ENCODE results near the gene CTSZ.
A peak's percentile ranks its signal among the peaks of the same experiment; 100 is the strongest.

Gene CTSZ

DNA sequence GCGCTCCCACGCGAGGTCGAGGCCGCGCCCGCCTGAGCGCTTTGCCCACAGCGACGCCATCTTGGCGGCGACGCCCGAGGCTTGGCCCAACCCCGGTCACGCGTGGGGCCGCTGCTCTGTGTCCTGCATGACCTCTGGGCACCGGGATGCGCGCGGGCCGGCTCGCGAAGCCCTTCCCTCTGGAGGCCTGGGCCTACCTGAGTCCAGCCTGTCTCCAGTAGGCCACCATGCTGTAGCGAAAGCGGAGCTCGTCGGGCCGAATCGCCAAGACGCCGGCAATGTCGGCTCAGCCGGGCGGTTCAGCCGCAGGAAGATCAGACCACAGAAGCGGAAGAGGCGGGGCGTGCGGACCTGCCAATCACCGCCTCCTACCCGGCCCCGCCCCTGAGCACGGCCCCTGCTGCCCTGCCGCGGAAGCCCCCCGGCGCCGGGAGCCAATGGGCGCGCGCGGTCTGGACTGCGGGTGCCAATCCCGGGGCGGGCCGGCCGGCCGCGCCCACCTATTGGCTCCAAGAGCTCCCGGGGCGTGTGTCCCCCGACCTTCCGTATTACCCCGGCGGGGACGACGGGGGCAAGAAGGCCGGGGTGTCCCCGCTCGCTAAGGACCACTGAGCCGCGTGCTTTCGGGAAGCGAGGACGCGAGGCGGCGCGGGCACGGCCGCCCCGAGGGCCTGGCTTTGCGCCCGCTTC is 25.1 kb upstream of the CTSZ start, which contains the start of gene ATP5F1E:
Gene ATP5F1E (minus strand): TSS at position 313 of the 690 bp plus-strand sequence. CDS start 84 bp downstream, at position 229.
- Histone ChIP-seq H3K4me2 (ENCODE audit: insufficient read depth, low read length) (peak within 1 kb of the TSS; percentile 97), H3K27me3 (ENCODE audit: insufficient read depth, low read length, poor library complexity) (no peaks in the 10 kb centered on the region), H3K27ac (ENCODE audit: low read length) (peak within 1 kb of the TSS; percentile 95), H3K4me3 (ENCODE audit: low read depth in 1 of 2, low read length in 2 of 2) (peak within 1 kb of the TSS; percentile 50 to 77), H3K4me1 (ENCODE audit: insufficient read depth, low read length) (peaks cover 58% of the 10 kb centered on the region), H3K9me3 (ENCODE audit: insufficient read depth, low read length, severe bottlenecking) (no peaks in the 10 kb centered on the region), H3K9ac (ENCODE audit: low read depth, low read length) (peak within 1 kb of the TSS; percentile 91), H4K20me1 (ENCODE audit: insufficient read depth, low read length) (peaks cover 26% of the 10 kb centered on the region; the same call in 1 of the 2 replicates), H3K36me3 (ENCODE audit: insufficient read depth, low read length) (peaks cover 77% of the 10 kb centered on the region), H2AFZ (ENCODE audit: low read depth, low read length) (peak within 1 kb of the TSS; percentile 86), H3K79me2 (ENCODE audit: insufficient read depth, low read length) (peaks cover 74% of the 10 kb centered on the region)
- TF ChIP-seq, protein P1, sequence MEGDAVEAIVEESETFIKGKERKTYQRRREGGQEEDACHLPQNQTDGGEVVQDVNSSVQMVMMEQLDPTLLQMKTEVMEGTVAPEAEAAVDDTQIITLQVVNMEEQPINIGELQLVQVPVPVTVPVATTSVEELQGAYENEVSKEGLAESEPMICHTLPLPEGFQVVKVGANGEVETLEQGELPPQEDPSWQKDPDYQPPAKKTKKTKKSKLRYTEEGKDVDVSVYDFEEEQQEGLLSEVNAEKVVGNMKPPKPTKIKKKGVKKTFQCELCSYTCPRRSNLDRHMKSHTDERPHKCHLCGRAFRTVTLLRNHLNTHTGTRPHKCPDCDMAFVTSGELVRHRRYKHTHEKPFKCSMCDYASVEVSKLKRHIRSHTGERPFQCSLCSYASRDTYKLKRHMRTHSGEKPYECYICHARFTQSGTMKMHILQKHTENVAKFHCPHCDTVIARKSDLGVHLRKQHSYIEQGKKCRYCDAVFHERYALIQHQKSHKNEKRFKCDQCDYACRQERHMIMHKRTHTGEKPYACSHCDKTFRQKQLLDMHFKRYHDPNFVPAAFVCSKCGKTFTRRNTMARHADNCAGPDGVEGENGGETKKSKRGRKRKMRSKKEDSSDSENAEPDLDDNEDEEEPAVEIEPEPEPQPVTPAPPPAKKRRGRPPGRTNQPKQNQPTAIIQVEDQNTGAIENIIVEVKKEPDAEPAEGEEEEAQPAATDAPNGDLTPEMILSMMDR (IDR thresholded peaks at IDR 0.05; ENCODE audit: borderline replicate concordance, extremely low read depth, low read length, poor library complexity, severe bottlenecking), result no peak
- TF ChIP-seq EZH2 (IDR thresholded peaks at IDR 0.05; ENCODE audit: borderline replicate concordance, low read depth, low read length, severe bottlenecking), result no peak
- peak; percentile 97 for ATAC-seq (ENCODE audit: insufficient read depth, low read depth)
- peak; percentile 98 for DNase-seq

DNA sequence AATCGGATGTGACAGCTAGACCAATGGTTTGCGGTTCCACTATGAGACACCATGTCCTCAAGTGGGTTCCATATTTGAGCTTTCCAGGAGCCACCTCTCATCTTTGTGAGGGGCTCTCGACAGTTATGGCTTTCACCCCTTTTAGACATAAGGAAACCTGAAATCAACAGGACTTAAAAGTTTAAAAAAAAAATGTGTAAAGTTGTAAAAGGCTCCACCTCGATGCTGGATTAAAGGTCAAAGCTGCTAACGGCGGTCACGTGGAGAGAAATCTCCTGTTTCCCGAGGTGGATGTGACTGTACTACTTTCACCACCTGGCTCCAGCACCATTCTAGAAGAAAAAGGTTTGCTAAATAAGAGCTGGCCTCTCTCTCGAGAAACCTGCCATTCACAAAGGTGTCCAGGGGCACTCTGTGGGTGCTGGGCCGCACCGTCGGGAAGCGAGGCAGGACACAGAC is 24.5 kb upstream of the CTSZ start:
- Histone ChIP-seq H3K79me2 (ENCODE audit: insufficient read depth, low read length) (peaks cover 74% of the 10 kb centered on the region), H3K27me3 (ENCODE audit: insufficient read depth, low read length, poor library complexity) (no peaks in the 10 kb centered on the region), H4K20me1 (ENCODE audit: insufficient read depth, low read length) (peaks cover 29% of the 10 kb centered on the region; the same call in 1 of the 2 replicates), H2AFZ (ENCODE audit: low read depth, low read length) (peak overlapping the region; percentile 86), H3K36me3 (ENCODE audit: insufficient read depth, low read length) (peaks cover 77% of the 10 kb centered on the region), H3K9ac (ENCODE audit: low read depth, low read length) (peak overlapping the region; percentile 91), H3K4me2 (ENCODE audit: insufficient read depth, low read length) (peak overlapping the region; percentile 88), H3K27ac (ENCODE audit: low read length) (peak overlapping the region; percentile 95), H3K4me1 (ENCODE audit: insufficient read depth, low read length) (peaks cover 63% of the 10 kb centered on the region), H3K9me3 (ENCODE audit: insufficient read depth, low read length, severe bottlenecking) (no peaks in the 10 kb centered on the region), H3K4me3 (ENCODE audit: low read depth in 1 of 2, low read length in 2 of 2) (peak overlapping the region; percentile 50 to 77)
- TF ChIP-seq, protein P1 (IDR thresholded peaks at IDR 0.05; ENCODE audit: borderline replicate concordance, extremely low read depth, low read length, poor library complexity, severe bottlenecking), result no peak
- no peak for TF ChIP-seq EZH2 (IDR thresholded peaks at IDR 0.05; ENCODE audit: borderline replicate concordance, low read depth, low read length, severe bottlenecking)
- ATAC-seq (ENCODE audit: insufficient read depth, low read depth) (no peak), DNase-seq (peak; percentile 15)

DNA sequence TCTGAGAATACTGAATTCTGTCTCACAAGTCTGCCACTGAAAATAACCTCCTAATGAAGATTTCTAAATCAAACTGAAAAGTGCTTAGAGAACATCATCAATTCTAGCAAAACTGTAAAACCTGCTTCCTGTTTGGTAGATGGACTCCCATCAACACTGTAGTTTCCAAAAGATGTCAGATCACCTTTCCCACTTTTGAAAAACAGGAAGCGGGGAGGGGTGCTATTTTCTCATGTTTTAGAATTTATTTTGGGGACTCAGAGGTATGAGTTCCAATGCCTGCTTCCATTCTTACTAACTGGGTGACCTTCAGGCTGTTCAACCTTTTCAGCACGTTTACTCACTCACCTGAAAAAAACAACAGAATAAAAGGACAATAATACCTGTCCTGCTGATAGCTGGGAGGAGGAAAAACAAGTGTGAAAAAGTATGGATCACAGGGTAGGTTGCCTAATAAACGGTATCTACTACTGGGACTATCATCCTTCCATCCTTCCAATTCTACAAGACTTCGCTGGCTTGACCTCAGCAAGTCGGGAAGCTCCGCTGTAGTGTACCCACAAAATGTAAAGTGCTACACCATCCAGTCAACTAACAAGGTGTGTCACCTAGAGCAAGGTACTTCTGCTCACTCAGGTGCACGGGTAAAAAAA is 24.0 kb upstream of the CTSZ start:
- peak overlapping the region; percentile 91 for H3K9ac ChIP-seq (ENCODE audit: low read depth, low read length)
- 0 out of 2 replicates have a peak overlapping the region, but pooled peaks have one; percentile 86 for H2AFZ ChIP-seq (ENCODE audit: low read depth, low read length)
- TF ChIP-seq EZH2 (IDR thresholded peaks at IDR 0.05; ENCODE audit: borderline replicate concordance, low read depth, low read length, severe bottlenecking), result no peak
- TF ChIP-seq, protein P1 (IDR thresholded peaks at IDR 0.05; ENCODE audit: borderline replicate concordance, extremely low read depth, low read length, poor library complexity, severe bottlenecking), result no peak
- H3K4me1 ChIP-seq (ENCODE audit: insufficient read depth, low read length), result peaks cover 63% of the 10 kb centered on the region
- H4K20me1 ChIP-seq (ENCODE audit: insufficient read depth, low read length), result peaks cover 30% of the 10 kb centered on the region; the same call in 1 of the 2 replicates
- ATAC-seq (ENCODE audit: insufficient read depth, low read depth) (no peak), DNase-seq (no peak)
- H3K4me2 ChIP-seq (ENCODE audit: insufficient read depth, low read length), result peak overlapping the region; percentile 88
- H3K79me2 ChIP-seq (ENCODE audit: insufficient read depth, low read length), result peaks cover 75% of the 10 kb centered on the region
- no peaks in the 10 kb centered on the region for H3K9me3 ChIP-seq (ENCODE audit: insufficient read depth, low read length, severe bottlenecking)
- peak overlapping the region; percentile 50 to 77 for H3K4me3 ChIP-seq (ENCODE audit: low read depth in 1 of 2, low read length in 2 of 2)
- peaks cover 77% of the 10 kb centered on the region for H3K36me3 ChIP-seq (ENCODE audit: insufficient read depth, low read length)
- H3K27me3 ChIP-seq (ENCODE audit: insufficient read depth, low read length, poor library complexity), result no peaks in the 10 kb centered on the region
- H3K27ac ChIP-seq (ENCODE audit: low read length), result peak overlapping the region; percentile 95

Measured in DND-41 (cell line).